ENCODE measurements around the gene CIITA. TPM values are rescaled to one million over a fixed set of nuclear protein-coding genes. Genes with fewer than 3 reads are reported as not detected.

Gene CIITA
- total and polyA plus RNA-seq, 9 of the 15 experiments (the other 6 are each of a cell fraction or from before 2014, with no cell fraction given), result 0.01 to 0.20 (median 0.11) TPM; not detected in 4

GRCh38 chr16:10947211-10947787 lies 70.3 kb downstream of the CIITA start (continued):
- TF ChIP-seq, protein P1, sequence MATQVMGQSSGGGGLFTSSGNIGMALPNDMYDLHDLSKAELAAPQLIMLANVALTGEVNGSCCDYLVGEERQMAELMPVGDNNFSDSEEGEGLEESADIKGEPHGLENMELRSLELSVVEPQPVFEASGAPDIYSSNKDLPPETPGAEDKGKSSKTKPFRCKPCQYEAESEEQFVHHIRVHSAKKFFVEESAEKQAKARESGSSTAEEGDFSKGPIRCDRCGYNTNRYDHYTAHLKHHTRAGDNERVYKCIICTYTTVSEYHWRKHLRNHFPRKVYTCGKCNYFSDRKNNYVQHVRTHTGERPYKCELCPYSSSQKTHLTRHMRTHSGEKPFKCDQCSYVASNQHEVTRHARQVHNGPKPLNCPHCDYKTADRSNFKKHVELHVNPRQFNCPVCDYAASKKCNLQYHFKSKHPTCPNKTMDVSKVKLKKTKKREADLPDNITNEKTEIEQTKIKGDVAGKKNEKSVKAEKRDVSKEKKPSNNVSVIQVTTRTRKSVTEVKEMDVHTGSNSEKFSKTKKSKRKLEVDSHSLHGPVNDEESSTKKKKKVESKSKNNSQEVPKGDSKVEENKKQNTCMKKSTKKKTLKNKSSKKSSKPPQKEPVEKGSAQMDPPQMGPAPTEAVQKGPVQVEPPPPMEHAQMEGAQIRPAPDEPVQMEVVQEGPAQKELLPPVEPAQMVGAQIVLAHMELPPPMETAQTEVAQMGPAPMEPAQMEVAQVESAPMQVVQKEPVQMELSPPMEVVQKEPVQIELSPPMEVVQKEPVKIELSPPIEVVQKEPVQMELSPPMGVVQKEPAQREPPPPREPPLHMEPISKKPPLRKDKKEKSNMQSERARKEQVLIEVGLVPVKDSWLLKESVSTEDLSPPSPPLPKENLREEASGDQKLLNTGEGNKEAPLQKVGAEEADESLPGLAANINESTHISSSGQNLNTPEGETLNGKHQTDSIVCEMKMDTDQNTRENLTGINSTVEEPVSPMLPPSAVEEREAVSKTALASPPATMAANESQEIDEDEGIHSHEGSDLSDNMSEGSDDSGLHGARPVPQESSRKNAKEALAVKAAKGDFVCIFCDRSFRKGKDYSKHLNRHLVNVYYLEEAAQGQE (IDR thresholded peaks at IDR 0.05; ENCODE audit: borderline replicate concordance), result peak; percentile 35
- TF ChIP-seq, protein P1 (CRISPR knock-in tag; IDR thresholded peaks at IDR 0.05; ENCODE audit: low read depth), result no peak
- TF ChIP-seq ZBTB1 (CRISPR knock-in tag; IDR thresholded peaks at IDR 0.05; ENCODE audit: borderline replicate concordance, low read depth) (no peak), MTA2 (IDR thresholded peaks at IDR 0.05; ENCODE audit: low read depth) (no peak), VEZF1 (CRISPR knock-in tag; IDR thresholded peaks at IDR 0.05) (0 out of 2 replicates have a peak, but pooled peaks have one; percentile 16), SMARCA5 (IDR thresholded peaks at IDR 0.05) (no peak), TBL1XR1 (IDR thresholded peaks at IDR 0.05; ENCODE audit: low read length in 2 of 2) (no peak), ZNF146 (CRISPR knock-in tag; IDR thresholded peaks at IDR 0.05; ENCODE audit: unreplicated experiment) (no peak), TCF3 (CRISPR knock-in tag; IDR thresholded peaks at IDR 0.05) (0 out of 2 replicates have a peak, but pooled peaks have one; percentile 22)
